GM19023 (cell line): ENCODE results near the gene TMEM171.

ENCODE experiments used
- ATAC-seq: cut with Tn5 transposase; IDR thresholded peaks from one replicate; pipeline ENCODE4 v1.9.1; 2021; ENCODE audit warnings: mild to moderate bottlenecking, moderate library complexity; ENCODE audit not compliant: unreplicated experiment

The TMEM171 gene

GRCh38 chr5:73120222-73121118 lies at the start of gene TMEM171:
TMEM171 (plus strand) TSS chr5:73120575; CDS start chr5:73123374, 2,799 bp downstream.
- no peak for ATAC-seq

- ATAC-seq: no peak
Observed at GRCh38 chr5:73081093-73081492, 39.3 kb upstream of the TMEM171 start.

GRCh38 chr5:73088026-73088425 lies 32.3 kb upstream of the TMEM171 start:
- ATAC-seq: no peak

GRCh38 chr5:73093943-73094342 lies 26.4 kb upstream of the TMEM171 start:
- ATAC-seq: no peak

- ATAC-seq: no peak
Observed at GRCh38 chr5:73094415-73094814, 26.0 kb upstream of the TMEM171 start.

- ATAC-seq: no peak
Observed at GRCh38 chr5:73095564-73096238, 24.7 kb upstream of the TMEM171 start.

- no peak for ATAC-seq
Observed at GRCh38 chr5:73096239-73096575, 24.2 kb upstream of the TMEM171 start.

- ATAC-seq: no peak
Observed at GRCh38 chr5:73097740-73098139, 22.6 kb upstream of the TMEM171 start.

GRCh38 chr5:73100109-73100508 lies 20.3 kb upstream of the TMEM171 start:
- ATAC-seq: no peak

GRCh38 chr5:73103870-73104299 lies 16.5 kb upstream of the TMEM171 start:
- ATAC-seq: no peak

- no peak for ATAC-seq
Observed at GRCh38 chr5:73104326-73104725, 16.0 kb upstream of the TMEM171 start.

GRCh38 chr5:73106335-73106734 lies 14.0 kb upstream of the TMEM171 start:
- ATAC-seq: no peak

- ATAC-seq: no peak
Observed at GRCh38 chr5:73110190-73110589, 10.2 kb upstream of the TMEM171 start.

GRCh38 chr5:73111536-73111935 lies 8.8 kb upstream of the TMEM171 start:
- no peak for ATAC-seq

- ATAC-seq: no peak
Observed at GRCh38 chr5:73112359-73112758, 8.0 kb upstream of the TMEM171 start.

GRCh38 chr5:73114044-73114688 lies 6.2 kb upstream of the TMEM171 start:
- ATAC-seq: no peak

- no peak for ATAC-seq
Observed at GRCh38 chr5:73115399-73116051, 4.8 kb upstream of the TMEM171 start.

GRCh38 chr5:73116506-73116905 lies 3.9 kb upstream of the TMEM171 start:
- ATAC-seq: no peak

GRCh38 chr5:73117088-73117740 lies 3.2 kb upstream of the TMEM171 start:
- ATAC-seq: no peak

GRCh38 chr5:73118391-73118973 lies 1.9 kb upstream of the TMEM171 start:
- ATAC-seq: no peak
